Measurements from ENCODE around the gene ITGB5. TPM values are rescaled to one million over a fixed set of nuclear protein-coding genes. Genes with fewer than 3 reads are reported as not detected.

ITGB5 gene
- total RNA-seq, 2 experiments from 2014 or later: 0.52 to 1.5 TPM

DNA sequence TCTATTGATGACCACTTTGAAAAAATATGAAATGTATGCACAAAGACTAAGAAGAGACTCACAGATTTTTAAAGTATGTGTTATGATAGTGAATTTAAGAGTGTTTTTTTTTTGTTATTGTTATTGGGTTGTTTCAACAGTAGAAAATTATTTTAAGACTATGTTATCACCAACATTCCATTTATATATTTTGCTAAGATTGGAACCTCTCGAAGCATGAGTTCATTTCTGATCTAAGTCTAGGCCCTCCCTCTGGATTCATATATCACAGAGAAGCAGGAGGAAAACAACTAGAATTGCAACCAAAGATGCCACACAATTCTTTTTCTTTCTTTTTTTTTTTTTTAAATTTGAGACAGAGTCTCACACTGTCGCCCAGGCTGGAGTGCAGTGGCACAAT is 46.8 kb downstream of the ITGB5 start:
- Mint-ChIP-seq H3K4me1 (ENCODE audit: low read depth) (peaks cover 12% of the 10 kb centered on the region), H3K27ac (no peak overlapping the region), H3K9me3 (no peaks in the 10 kb centered on the region), H3K4me3 (no peak overlapping the region), H3K36me3 (no peaks in the 10 kb centered on the region), H3K27me3 (no peaks in the 10 kb centered on the region)
- ChIA-PET CTCF (interaction anchor here (1.2 kb wide), 1 partner anchor 61 kb away, joined by 3 read pairs; no protein-coding TSS in a partner anchor), POLR2A (no interaction called here)
- DNase-seq: no peak
- intact Hi-C loops (cut with micrococcal nuclease): no loop called here

DNA sequence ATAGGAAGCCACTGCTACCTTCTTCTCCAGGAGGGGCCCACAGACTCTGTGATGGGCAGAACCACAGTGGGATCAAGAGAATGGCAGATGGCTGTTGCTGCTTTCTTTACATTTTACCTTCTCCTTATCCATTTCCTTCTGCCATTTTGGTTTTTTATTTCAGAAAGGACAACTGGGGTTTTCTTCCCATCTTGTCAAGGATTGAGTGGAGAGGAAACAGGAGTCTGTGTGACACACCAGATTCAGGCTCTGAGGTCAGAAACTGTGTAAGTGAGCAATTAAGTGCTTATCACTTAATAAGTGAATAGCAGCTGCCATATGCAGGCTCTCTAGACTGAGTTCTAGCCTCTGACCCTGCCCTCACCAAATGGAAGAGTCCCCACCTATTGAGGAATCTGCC is 47.3 kb downstream of the ITGB5 start:
- intact Hi-C loops (cut with micrococcal nuclease): loop anchor here (5.0 kb wide), 1 partner anchor 37 kb away; no protein-coding TSS in a partner anchor
- DNase-seq: no peak
- CTCF ChIA-PET: no interaction called here
- Mint-ChIP-seq H3K36me3 (no peaks in the 10 kb centered on the region), H3K4me1 (ENCODE audit: low read depth) (peaks cover 17% of the 10 kb centered on the region), H3K27ac (no peak overlapping the region), H3K4me3 (no peak overlapping the region), H3K9me3 (no peaks in the 10 kb centered on the region), H3K27me3 (no peaks in the 10 kb centered on the region)
- POLR2A ChIA-PET: no interaction called here

DNA sequence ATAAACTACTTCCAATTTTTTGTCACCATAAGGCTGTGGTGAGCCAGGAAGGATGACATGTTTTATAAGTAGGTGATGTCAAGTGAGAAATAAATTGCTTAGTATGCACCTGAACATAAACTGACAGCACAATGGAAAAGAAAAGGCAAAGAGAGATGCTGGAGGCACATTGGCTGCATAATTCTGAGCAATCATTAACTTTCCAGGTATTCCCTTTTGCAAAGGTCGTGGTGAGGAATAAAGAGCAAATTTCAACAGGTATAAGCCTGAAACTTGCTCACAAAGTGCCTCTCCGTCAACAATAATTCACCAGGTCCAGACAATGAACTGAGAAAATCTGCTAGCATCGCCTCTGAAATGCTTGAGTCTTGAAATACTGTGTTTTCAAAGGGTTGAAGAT is 48.2 kb downstream of the ITGB5 start:
- no peak for DNase-seq
- no peaks in the 10 kb centered on the region for H3K36me3 Mint-ChIP-seq
- CTCF ChIA-PET: no interaction called here
- peaks cover 23% of the 10 kb centered on the region for H3K4me1 Mint-ChIP-seq (ENCODE audit: low read depth)
- intact Hi-C loops (cut with micrococcal nuclease): loop anchor here (5.0 kb wide), 1 partner anchor 38 kb away; no protein-coding TSS in a partner anchor
- H3K27ac Mint-ChIP-seq: no peak overlapping the region
- POLR2A ChIA-PET: no interaction called here
- no peak overlapping the region for H3K4me3 Mint-ChIP-seq
- H3K27me3 Mint-ChIP-seq: peaks cover 3% of the 10 kb centered on the region
- no peaks in the 10 kb centered on the region for H3K9me3 Mint-ChIP-seq

DNA sequence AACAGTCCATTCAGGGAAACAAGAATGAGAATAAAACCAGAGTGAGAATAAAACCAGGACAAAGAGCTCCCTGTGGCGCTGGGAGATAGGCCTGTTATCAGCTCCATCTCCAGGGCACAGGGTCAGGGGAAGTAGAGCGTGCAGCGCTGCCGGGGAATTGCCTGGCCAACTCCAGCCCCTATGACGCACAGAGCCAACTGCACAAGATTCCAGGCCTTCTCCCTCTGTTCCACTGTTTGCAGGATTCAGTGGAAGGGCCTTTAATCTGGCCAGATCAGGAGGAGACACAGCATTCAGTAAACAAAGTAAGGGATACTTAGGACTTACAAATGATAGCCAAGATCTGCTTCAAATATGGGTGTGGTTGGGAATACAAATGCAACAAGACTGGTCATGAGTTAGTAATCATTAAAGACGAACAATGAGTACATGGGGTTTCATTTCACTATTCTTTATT is 49.4 kb downstream of the ITGB5 start:
- POLR2A ChIA-PET: no interaction called here
- CTCF ChIA-PET: no interaction called here

DNA sequence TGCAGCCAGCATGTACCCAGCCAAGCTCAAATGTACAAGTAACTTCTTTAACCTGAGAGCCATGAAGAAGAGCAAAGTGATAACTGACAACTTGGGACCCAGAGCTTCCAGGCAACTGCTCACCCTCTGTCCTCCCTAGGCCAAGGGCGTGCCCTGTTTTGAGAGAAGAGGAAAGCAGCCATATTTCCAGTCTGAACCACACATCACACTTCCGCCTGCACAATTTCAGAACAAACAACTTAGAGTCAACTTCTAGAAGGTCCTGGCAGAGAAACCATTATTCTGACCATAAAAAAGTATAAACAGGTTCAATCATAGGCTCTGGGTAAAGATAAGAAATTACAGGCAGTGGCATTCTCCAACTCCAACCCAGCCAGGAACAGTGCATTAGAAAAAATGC is 50.1 kb downstream of the ITGB5 start:
- Mint-ChIP-seq H3K27ac (no peak overlapping the region), H3K36me3 (no peaks in the 10 kb centered on the region), H3K27me3 (peaks cover 7% of the 10 kb centered on the region), H3K4me3 (no peak overlapping the region), H3K4me1 (ENCODE audit: low read depth) (peaks cover 25% of the 10 kb centered on the region), H3K9me3 (no peaks in the 10 kb centered on the region)
- DNase-seq: no peak
- ChIA-PET POLR2A (no interaction called here), CTCF (no interaction called here)
- intact Hi-C loops (cut with micrococcal nuclease): loop anchor here (5.0 kb wide), 1 partner anchor 40 kb away; no protein-coding TSS in a partner anchor

More for the DNA sequence above, 49.4 kb downstream of the ITGB5 start:
- Mint-ChIP-seq H3K36me3 (no peaks in the 10 kb centered on the region), H3K27me3 (peaks cover 5% of the 10 kb centered on the region), H3K27ac (no peak overlapping the region), H3K4me3 (no peak overlapping the region), H3K9me3 (no peaks in the 10 kb centered on the region), H3K4me1 (ENCODE audit: low read depth) (peaks cover 25% of the 10 kb centered on the region)
- intact Hi-C loops (cut with micrococcal nuclease): loop anchor here (5.0 kb wide), 1 partner anchor 40 kb away; no protein-coding TSS in a partner anchor
- no peak for DNase-seq

DNA sequence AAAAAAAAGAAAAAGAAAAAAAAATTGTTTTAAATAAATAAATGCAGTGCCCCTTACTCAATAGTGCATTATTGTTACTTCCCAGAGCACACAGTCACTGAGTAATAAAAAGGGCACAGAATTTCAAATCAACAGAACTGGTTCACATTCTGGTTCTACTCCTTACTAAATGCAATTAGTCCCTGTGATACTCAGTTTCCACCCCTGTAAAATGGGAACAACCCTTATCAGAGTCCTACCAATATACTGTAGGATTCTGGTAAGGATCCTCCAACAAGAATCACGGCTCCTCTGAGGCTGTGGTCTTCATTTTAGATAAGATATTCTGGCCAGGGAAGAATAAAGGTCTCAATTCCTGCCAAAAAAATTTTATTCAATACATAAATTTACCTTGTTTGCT is 50.7 kb downstream of the ITGB5 start:
- ChIA-PET CTCF (no interaction called here), POLR2A (no interaction called here)
- peaks cover 25% of the 10 kb centered on the region for H3K4me1 Mint-ChIP-seq (ENCODE audit: low read depth)
- intact Hi-C loops (cut with micrococcal nuclease): loop anchor here (5.0 kb wide), 1 partner anchor 41 kb away; no protein-coding TSS in a partner anchor
- H3K27me3 Mint-ChIP-seq: peaks cover 7% of the 10 kb centered on the region
- H3K27ac Mint-ChIP-seq: no peak overlapping the region
- H3K9me3 Mint-ChIP-seq: no peaks in the 10 kb centered on the region
- no peak for DNase-seq
- no peak overlapping the region for H3K4me3 Mint-ChIP-seq
- H3K36me3 Mint-ChIP-seq: no peaks in the 10 kb centered on the region

DNA sequence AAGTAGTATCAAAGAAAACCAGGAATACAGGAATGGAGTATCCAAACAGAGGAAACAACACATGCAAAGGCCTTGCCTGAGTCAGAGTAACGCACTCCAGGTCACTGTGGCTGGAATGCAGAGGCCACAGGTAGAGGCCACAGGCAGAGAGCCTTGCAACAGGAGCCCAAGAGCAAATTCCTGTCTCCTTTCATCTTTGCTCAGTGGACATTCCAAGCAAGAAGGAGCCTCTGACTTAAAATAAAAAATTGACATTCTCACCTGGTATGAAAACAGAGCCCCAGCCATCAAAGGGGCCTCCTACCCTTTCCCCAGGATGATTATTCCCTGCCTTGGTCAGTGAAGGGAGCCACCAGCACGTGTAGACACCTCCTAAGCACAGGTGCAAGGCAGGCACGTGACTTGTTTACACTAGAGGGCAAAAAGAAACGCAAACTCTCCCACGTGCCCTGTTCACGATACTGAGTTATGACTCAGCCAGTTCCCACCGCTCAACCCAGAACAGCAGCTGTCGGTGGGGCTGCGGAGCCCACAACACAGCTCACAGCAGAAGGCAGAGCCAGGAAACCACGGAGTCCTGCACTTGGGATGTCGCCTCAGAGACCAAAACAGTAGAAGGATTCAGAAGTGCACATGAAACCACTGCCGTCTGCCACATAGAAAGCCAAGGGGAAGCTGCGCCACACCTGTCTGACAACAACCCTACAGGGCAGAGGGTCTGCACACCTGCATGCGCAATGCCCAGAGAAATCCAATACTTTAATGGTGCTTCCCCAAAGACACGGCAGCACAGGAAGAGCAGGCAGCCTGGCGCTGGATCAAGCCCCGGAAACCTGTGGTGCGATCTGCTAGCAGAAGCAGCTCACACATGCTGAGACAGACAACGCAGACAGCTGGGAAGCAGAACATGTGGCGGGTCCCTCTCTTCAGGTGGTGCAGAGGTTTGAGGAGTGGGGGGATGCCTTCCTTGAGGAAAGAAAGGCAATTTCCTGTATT is 52.1 kb downstream of the ITGB5 start:
- H3K27me3 Mint-ChIP-seq: peaks cover 7% of the 10 kb centered on the region
- intact Hi-C loops (cut with micrococcal nuclease): loop anchor here (5.0 kb wide), 1 partner anchor 42 kb away; no protein-coding TSS in a partner anchor
- H3K9me3 Mint-ChIP-seq: no peaks in the 10 kb centered on the region
- H3K27ac Mint-ChIP-seq: peak overlapping the region; percentile 3
- ChIA-PET POLR2A (no interaction called here), CTCF (interaction anchor here (1.2 to 1.6 kb wide), 2 partner anchors 66 to 74 kb away, joined by 4 to 6 read pairs; no protein-coding TSS in a partner anchor)
- H3K4me3 Mint-ChIP-seq: peak overlapping the region; percentile 68
- no peaks in the 10 kb centered on the region for H3K36me3 Mint-ChIP-seq
- DNase-seq: peak; percentile 76
- H3K4me1 Mint-ChIP-seq (ENCODE audit: low read depth): peaks cover 25% of the 10 kb centered on the region

DNA sequence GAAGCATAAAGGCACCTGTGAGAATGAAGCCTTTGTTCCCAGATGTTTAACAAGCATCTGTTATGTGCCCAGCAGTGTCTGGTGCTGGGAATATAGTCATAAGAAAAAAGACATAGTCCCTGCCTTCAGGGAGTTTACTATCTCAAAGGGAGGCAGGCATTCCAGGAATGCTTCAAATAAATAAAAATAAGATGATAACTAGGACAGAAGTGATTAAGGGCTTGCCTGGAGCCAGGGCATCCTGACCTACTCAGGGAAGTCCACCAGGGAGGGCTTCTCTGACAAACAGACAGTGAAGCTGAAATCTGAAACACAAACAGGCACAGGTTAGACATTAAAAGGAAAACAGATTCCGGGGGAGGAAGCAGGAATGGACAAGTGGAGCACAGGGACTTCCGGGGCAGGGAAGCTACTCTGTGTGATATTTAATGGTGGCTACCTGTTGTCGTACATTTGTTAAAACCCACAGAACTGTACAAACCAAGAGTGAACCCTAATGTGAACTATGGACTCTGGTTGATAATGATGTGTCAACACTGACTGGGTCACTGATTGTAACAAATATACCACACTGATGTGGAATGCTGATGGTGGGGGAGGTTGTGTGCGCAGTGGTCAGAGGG is 53.3 kb downstream of the ITGB5 start:
- no peak overlapping the region for H3K27ac Mint-ChIP-seq

DNA sequence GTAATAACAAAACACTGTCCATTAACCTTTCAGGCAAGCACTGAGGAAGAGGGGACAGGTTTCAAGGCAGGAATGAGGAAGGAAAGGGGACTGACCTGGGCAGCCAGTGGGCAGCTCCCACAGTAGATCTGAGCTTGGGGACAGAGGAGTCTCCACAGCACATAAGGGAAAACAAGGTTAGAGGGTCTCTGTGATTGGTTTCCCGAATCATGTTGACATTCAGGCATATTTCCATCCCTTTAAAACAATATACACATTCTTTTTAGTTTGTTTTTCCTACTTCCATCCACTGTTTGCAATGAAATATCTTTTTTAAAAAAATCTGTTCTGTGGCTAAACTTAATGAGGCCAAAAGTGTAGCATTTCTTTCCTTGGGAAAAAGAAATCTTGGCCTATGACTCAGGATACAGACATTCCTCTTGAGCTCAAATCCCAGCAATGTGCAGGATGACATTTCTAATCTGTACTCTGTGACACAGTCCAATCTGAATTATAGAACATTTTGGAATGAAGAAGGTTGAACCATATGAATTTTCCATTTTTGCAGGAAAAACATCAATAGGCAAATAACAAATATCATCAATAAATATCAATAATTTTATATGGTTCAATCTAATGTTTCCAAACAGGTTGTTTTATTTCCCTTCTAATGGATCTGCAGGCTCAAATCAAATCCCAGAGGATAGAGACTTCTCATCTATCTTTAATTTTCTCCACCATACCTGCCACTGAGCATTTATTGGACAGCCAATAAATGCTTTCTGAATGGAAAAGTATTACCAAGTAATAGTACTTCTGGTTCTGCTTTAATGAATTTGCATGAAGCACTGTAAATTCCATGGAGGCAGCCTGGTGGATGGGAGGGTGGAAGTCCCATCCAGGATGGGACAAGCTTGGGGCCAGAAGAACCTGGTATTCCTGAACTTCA is 54.1 kb downstream of the ITGB5 start:
- Mint-ChIP-seq H3K36me3 (no peaks in the 10 kb centered on the region), H3K4me3 (no peak overlapping the region), H3K27ac (no peak overlapping the region), H3K4me1 (ENCODE audit: low read depth) (peaks cover 25% of the 10 kb centered on the region), H3K9me3 (no peaks in the 10 kb centered on the region), H3K27me3 (peaks cover 7% of the 10 kb centered on the region)
- intact Hi-C loops (cut with micrococcal nuclease): no loop called here
- no peak for DNase-seq
- ChIA-PET POLR2A (no interaction called here), CTCF (no interaction called here)

More for the DNA sequence above, 53.3 kb downstream of the ITGB5 start:
- Mint-ChIP-seq H3K4me1 (ENCODE audit: low read depth) (peaks cover 25% of the 10 kb centered on the region), H3K4me3 (no peak overlapping the region), H3K27me3 (peaks cover 7% of the 10 kb centered on the region), H3K9me3 (no peaks in the 10 kb centered on the region), H3K36me3 (no peaks in the 10 kb centered on the region)
- CTCF ChIA-PET: no interaction called here
- POLR2A ChIA-PET: no interaction called here
- intact Hi-C loops (cut with micrococcal nuclease): no loop called here
- DNase-seq: no peak

DNA sequence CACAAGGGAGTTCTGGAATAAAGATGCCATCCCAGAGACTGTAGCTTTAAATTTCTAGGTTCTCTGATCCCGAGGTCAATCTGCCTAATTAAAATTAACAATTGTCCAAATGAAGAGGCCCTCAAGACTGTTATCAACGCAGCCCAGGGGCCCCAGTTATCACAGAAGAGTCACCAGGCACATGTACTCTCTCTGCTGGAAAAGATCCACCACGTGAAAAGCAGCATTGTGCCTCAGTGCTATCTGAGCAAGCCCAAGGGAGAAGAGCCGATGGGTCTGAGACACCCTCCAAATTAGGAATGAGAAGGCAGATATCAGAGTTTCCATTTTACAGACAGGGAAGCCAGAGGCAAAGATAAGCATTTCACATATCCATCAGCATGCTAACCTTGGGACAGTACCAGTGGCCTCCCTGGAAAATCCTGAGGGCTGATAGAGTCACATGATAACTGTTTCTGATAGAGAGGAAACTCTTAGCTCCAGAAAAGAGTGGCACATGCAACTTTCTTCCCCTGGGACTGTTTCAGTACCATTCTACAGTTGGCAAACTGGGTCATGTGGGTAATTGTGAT is 55.5 kb downstream of the ITGB5 start:
- DNase-seq: no peak
- Mint-ChIP-seq H3K9me3 (no peaks in the 10 kb centered on the region), H3K27ac (no peak overlapping the region), H3K4me1 (ENCODE audit: low read depth) (peaks cover 19% of the 10 kb centered on the region), H3K27me3 (peaks cover 7% of the 10 kb centered on the region), H3K36me3 (no peaks in the 10 kb centered on the region), H3K4me3 (no peak overlapping the region)
- intact Hi-C loops (cut with micrococcal nuclease): no loop called here
- ChIA-PET POLR2A (no interaction called here), CTCF (no interaction called here)

DNA sequence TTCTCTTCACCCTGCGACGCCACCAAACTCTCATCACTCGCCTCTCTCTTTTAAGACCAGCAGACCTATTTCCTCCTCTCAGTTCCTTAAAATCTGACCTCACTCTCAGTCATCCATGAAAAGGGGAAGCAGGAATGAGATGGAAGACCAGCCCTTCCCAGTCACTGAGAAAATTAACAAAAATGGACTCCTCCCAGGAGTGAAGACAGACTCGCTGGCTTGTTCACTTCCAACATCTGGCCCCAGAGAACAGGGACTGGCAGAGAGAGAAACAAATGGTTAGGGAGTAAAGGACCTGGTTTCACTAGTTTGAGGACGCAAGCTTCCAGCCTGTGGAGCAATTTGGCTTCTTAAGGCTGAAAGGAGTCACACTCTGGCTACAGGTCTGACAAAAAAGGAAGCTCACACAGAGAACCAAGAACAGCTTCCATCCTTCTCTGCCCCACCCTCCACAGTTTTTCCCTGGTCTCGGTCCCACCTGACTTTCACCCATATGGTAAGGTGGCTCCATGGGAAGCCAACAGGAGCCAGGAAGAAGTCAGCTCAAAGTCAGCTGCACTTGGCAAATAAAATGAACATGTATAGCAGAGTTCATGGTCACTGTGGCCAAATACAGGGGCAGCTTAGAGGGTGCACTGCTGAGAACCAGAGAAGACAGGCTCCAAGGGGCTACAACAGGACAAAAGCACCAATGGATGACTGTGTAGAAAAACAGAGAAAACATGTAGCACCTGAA is 57.2 kb downstream of the ITGB5 start:
- Mint-ChIP-seq H3K27ac (no peak overlapping the region), H3K4me1 (ENCODE audit: low read depth) (peaks cover 9% of the 10 kb centered on the region), H3K27me3 (peaks cover 7% of the 10 kb centered on the region), H3K36me3 (no peaks in the 10 kb centered on the region), H3K9me3 (no peaks in the 10 kb centered on the region), H3K4me3 (no peak overlapping the region)
- DNase-seq: no peak
- CTCF ChIA-PET: no interaction called here
- intact Hi-C loops (cut with micrococcal nuclease): no loop called here
- POLR2A ChIA-PET: no interaction called here

Measured in activated CD4-positive, alpha-beta memory T cell treated with anti-CD3 and anti-CD28 coated beads for 36 hours (primary cell).